GM12872 (cell line): Measurements from ENCODE around the gene FES.

Experiments used
- CTCF ChIP-seq: IDR thresholded peaks from 3 replicates; pipeline ENCODE4 v1.5.1; 2011; ENCODE audit warnings: low read depth, mild to moderate bottlenecking, low read length, moderate library complexity; ENCODE audit not compliant: insufficient read depth

FES gene

GRCh38 chr15:90862964-90863778 lies 21.1 kb upstream of the FES start:
- no peak for TF ChIP-seq CTCF

- TF ChIP-seq CTCF = no peak
Measured at GRCh38 chr15:90863987-90864386, 20.3 kb upstream of the FES start.

- no peak for TF ChIP-seq CTCF
Measured at GRCh38 chr15:90864507-90864906, 19.8 kb upstream of the FES start.

- TF ChIP-seq CTCF = no peak
Measured at GRCh38 chr15:90865702-90866101, 18.6 kb upstream of the FES start.

GRCh38 chr15:90866161-90866715 lies 18.1 kb upstream of the FES start:
- no peak for TF ChIP-seq CTCF

GRCh38 chr15:90866800-90867199 lies 17.5 kb upstream of the FES start:
- TF ChIP-seq CTCF = no peak

GRCh38 chr15:90868261-90868689 lies 16.0 kb upstream of the FES start, which contains the start of gene FURIN:
Gene FURIN (plus strand): TSS chr15:90868588. CDS start chr15:90875741, 7,153 bp downstream.
- no peak for TF ChIP-seq CTCF
